ENCODE data around the gene ACOT7.
"Not testable (repeated sequence)": the region's sequence is repeated elsewhere in the genome, so short reads cannot be mapped to it uniquely, and the experiment has no call there.

The ACOT7 gene

DNA sequence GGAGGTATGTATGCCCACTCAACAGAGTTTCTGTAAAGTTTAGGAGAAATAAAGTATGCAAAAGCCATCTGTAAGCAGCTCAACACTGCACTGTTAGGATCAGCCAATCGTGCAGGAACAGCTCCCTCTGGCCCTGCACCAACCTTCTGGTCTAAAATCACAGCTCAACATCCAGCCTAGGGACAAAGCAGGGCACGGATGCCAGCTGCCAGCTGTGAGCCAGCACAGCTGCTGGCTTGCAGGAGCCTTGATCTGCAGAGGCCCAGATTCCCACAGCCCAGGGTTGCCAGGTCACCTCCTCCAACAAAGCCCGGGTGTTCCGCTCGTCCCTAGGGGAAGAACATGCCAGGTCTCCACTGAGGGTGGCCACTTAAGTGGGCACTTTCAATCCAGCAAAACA, 8.6 kb downstream of the ACOT7 start:
- H3K4me1 ChIP-seq (ENCODE audit: control insufficient read depth in 2 of 2, insufficient read depth in 2 of 2, low read length in 2 of 2), result peaks cover 0 to 7% of the 10 kb centered on the region in 2 donors
- H3K9ac ChIP-seq (ENCODE audit: low read depth in 1 of 2, low read length in 2 of 2), result no peak overlapping the region
- no peaks in the 10 kb centered on the region for H3K36me3 ChIP-seq (ENCODE audit: control insufficient read depth in 2 of 2, insufficient read depth in 2 of 2, low read length in 2 of 2)
- H3K9me3 ChIP-seq (ENCODE audit: control insufficient read depth in 2 of 2, low read length in 2 of 2), result no peaks in the 10 kb centered on the region
- H3K4me3 ChIP-seq (ENCODE audit: low read length in 2 of 2), result no peak overlapping the region
- H3K27ac ChIP-seq (ENCODE audit: low read depth in 2 of 2, low read length in 2 of 2), result peak overlapping the region in 1 of 2 donors; percentile 21
- H3K27me3 ChIP-seq (ENCODE audit: control insufficient read depth in 2 of 2, insufficient read depth in 2 of 2, low read length in 2 of 2), result no peaks in the 10 kb centered on the region

DNA sequence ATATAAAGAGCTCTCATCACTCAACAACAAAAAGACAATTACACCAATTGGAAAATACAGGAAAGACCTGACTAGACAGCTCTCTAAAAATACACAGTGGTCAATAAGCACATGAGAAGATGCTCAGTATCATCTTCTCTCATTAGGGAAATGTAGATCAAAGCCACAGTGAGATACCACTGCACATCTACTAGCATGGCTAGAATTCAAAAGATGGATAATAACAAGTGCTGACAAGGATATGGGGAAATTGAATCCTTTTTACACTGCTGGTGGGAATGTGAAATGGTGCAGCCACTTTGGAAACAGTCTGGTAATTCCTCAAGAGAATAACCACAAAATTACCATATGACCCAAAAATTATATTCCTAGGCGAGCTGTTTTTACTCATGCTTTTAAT, 9.4 kb downstream of the ACOT7 start:
- H3K36me3 ChIP-seq (ENCODE audit: control insufficient read depth in 2 of 2, insufficient read depth in 2 of 2, low read length in 2 of 2), result no peaks in the 10 kb centered on the region
- no peaks in the 10 kb centered on the region for H3K27me3 ChIP-seq (ENCODE audit: control insufficient read depth in 2 of 2, insufficient read depth in 2 of 2, low read length in 2 of 2)
- H3K27ac ChIP-seq (ENCODE audit: low read depth in 2 of 2, low read length in 2 of 2), result no peak overlapping the region
- peaks cover 0 to 7% of the 10 kb centered on the region in 2 donors for H3K4me1 ChIP-seq (ENCODE audit: control insufficient read depth in 2 of 2, insufficient read depth in 2 of 2, low read length in 2 of 2)
- no peak overlapping the region for H3K9ac ChIP-seq (ENCODE audit: low read depth in 1 of 2, low read length in 2 of 2)
- no peaks in the 10 kb centered on the region for H3K9me3 ChIP-seq (ENCODE audit: control insufficient read depth in 2 of 2, low read length in 2 of 2)
- no peak overlapping the region for H3K4me3 ChIP-seq (ENCODE audit: low read length in 2 of 2)

DNA sequence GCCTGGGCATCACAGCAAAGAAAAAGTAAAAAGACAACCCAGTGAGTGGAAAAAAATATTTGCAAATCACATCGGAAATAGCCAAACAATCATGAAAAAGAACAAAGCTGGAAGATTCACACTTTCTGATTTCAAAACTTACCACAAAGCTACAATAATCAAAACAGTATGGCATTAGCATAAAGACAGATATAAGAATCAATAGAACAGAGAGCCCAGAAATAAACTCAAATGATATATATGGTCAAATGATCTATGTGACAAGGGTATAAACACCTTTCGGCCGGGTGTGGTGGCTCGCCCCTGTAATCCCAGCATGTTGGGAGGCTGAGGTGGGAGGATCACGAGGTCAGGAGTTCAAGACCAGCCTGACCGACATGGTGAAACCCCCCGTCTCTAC, 13.5 kb downstream of the ACOT7 start:
- Histone ChIP-seq H3K27ac (ENCODE audit: low read depth in 2 of 2, low read length in 2 of 2) (no peak overlapping the region), H3K9ac (ENCODE audit: low read depth in 1 of 2, low read length in 2 of 2) (no peak overlapping the region), H3K36me3 (ENCODE audit: control insufficient read depth in 2 of 2, insufficient read depth in 2 of 2, low read length in 2 of 2) (no peaks in the 10 kb centered on the region), H3K4me3 (ENCODE audit: low read length in 2 of 2) (no peak overlapping the region), H3K9me3 (ENCODE audit: control insufficient read depth in 2 of 2, low read length in 2 of 2) (no peaks in the 10 kb centered on the region), H3K27me3 (ENCODE audit: control insufficient read depth in 2 of 2, insufficient read depth in 2 of 2, low read length in 2 of 2) (no peaks in the 10 kb centered on the region), H3K4me1 (ENCODE audit: control insufficient read depth in 2 of 2, insufficient read depth in 2 of 2, low read length in 2 of 2) (no peaks in the 10 kb centered on the region)

DNA sequence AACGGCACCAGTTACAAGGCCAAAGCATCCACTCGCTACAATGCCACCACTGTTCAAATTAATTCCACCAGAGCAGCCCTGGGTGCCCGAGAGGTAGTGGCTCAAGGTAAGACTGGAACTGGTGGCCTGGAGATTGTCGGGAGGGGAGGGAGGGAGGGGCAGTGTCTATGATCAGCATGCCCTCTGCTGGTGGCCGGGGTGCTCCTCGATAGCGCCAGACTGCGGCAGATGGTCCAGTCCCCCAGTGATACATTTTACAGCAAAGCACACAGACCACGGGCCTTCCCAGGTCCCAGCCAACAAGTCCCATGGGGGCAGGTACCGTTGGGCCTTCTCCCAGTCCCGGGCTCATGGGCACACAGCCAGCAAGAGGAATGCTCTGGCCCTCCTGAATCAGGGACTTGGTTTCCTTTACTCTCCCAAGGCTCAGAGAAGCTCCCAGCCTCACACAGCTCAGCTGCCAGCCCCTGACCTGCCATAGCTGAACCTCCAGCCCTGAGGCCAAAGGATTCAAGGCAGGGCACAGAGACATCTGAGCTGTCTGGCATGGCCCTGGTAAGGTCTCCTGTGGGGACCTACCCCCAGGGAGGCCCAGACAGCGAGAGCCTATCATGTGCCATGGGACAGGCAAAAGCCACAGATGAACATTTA, 15.3 kb downstream of the ACOT7 start:
- Histone ChIP-seq H3K4me3 (ENCODE audit: low read length in 2 of 2) (no peak overlapping the region), H3K9ac (ENCODE audit: low read depth in 1 of 2, low read length in 2 of 2) (no peak overlapping the region), H3K27ac (ENCODE audit: low read depth in 2 of 2, low read length in 2 of 2) (no peak overlapping the region), H3K4me1 (ENCODE audit: control insufficient read depth in 2 of 2, insufficient read depth in 2 of 2, low read length in 2 of 2) (peaks cover 2 to 6% of the 10 kb centered on the region in 2 donors), H3K27me3 (ENCODE audit: control insufficient read depth in 2 of 2, insufficient read depth in 2 of 2, low read length in 2 of 2) (no peaks in the 10 kb centered on the region), H3K36me3 (ENCODE audit: control insufficient read depth in 2 of 2, insufficient read depth in 2 of 2, low read length in 2 of 2) (no peaks in the 10 kb centered on the region), H3K9me3 (ENCODE audit: control insufficient read depth in 2 of 2, low read length in 2 of 2) (no peaks in the 10 kb centered on the region)

DNA sequence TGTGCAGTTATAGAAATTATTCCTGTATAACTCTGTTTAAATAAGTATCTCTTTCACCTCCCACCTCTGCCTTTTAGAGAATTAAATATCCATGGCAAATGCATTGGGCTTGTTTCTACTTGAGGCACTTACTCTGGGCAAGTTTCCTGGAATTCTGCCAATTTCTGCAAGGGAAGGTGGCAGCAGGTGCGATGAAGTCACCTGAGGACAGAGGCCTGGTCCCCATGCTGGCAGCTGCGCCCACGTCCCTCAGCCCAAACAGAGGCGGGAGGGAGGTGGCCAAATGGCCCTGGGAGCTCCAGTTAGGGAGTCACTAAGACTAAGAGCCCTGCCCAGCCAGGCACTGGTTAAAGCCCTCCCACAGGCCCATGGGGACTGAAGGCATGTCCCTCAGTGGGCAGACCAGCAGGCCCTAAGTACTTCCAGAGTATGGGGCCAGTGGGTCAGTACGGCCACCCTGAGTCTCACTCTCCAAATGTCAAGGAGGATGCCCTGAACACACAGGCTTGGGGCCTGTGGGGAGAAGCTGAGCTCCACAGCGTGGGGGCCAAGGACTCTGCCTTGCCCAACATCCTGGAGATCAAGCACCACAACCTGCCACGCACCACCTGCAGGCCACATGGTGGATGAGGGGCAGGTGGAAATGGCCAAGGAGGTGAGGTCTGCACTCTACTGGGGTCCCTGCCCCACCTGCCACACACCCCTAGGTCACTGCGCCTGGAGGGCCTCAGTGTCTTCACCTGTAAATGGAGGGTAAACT, 19.4 kb downstream of the ACOT7 start:
- no peak overlapping the region for H3K9ac ChIP-seq (ENCODE audit: low read depth in 1 of 2, low read length in 2 of 2)
- H3K27ac ChIP-seq (ENCODE audit: low read depth in 2 of 2, low read length in 2 of 2), result no peak overlapping the region
- no peaks in the 10 kb centered on the region for H3K9me3 ChIP-seq (ENCODE audit: control insufficient read depth in 2 of 2, low read length in 2 of 2)
- H3K4me3 ChIP-seq (ENCODE audit: low read length in 2 of 2), result no peak overlapping the region
- H3K36me3 ChIP-seq (ENCODE audit: control insufficient read depth in 2 of 2, insufficient read depth in 2 of 2, low read length in 2 of 2), result no peaks in the 10 kb centered on the region
- peaks cover 2 to 6% of the 10 kb centered on the region in 2 donors for H3K4me1 ChIP-seq (ENCODE audit: control insufficient read depth in 2 of 2, insufficient read depth in 2 of 2, low read length in 2 of 2)
- H3K27me3 ChIP-seq (ENCODE audit: control insufficient read depth in 2 of 2, insufficient read depth in 2 of 2, low read length in 2 of 2), result no peaks in the 10 kb centered on the region

DNA sequence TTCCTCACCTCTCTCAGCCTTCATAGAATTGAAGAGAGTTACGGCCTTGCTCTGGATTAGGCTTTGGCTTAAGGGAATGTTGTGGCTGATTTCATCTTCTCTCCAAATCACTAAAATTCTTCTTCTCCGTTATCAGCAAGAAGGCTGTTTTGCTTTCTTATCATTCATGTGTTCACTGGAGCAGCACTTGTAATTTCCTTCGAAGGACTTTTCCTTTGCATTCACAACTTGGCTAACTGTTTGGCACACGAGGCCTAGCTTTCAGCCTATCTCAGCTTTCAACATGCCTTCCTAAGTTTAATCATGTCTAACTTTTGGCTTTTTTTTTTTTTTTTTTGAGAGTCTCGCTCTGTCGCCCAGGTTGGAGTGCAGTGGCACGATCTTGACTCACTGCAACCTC, 21.3 kb downstream of the ACOT7 start:
- H3K27me3 ChIP-seq (ENCODE audit: control insufficient read depth in 2 of 2, insufficient read depth in 2 of 2, low read length in 2 of 2); H3K9me3 ChIP-seq (ENCODE audit: control insufficient read depth in 2 of 2, low read length in 2 of 2); H3K36me3 ChIP-seq (ENCODE audit: control insufficient read depth in 2 of 2, insufficient read depth in 2 of 2, low read length in 2 of 2); H3K9ac ChIP-seq (ENCODE audit: low read depth in 1 of 2, low read length in 2 of 2); H3K27ac ChIP-seq (ENCODE audit: low read depth in 2 of 2, low read length in 2 of 2); H3K4me1 ChIP-seq (ENCODE audit: control insufficient read depth in 2 of 2, insufficient read depth in 2 of 2, low read length in 2 of 2); H3K4me3 ChIP-seq (ENCODE audit: low read length in 2 of 2): not testable (repeated sequence)

DNA sequence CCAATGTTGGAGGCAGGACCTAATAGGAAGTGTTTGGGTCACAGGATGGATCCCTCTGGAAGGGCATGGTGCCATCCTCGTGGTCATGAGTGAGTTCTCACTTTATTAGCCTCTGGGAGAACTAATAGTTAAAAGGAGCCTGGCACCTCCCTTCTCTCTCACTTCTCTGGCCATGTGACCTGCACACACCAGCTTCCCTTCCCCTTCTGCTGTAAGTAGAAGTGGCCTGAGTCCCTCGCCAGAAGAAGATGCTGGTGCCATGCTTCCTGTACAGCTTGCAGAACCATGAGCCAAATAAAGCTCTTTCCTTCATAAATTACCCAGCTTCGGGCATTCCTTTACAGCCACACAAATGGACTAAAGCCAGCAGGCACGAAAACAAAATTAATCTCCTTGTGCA, 23.6 kb downstream of the ACOT7 start:
- Histone ChIP-seq H3K36me3 (ENCODE audit: control insufficient read depth in 2 of 2, insufficient read depth in 2 of 2, low read length in 2 of 2) (no peaks in the 10 kb centered on the region), H3K9me3 (ENCODE audit: control insufficient read depth in 2 of 2, low read length in 2 of 2) (no peaks in the 10 kb centered on the region), H3K9ac (ENCODE audit: low read depth in 1 of 2, low read length in 2 of 2) (no peak overlapping the region), H3K4me3 (ENCODE audit: low read length in 2 of 2) (no peak overlapping the region), H3K27me3 (ENCODE audit: control insufficient read depth in 2 of 2, insufficient read depth in 2 of 2, low read length in 2 of 2) (no peaks in the 10 kb centered on the region), H3K4me1 (ENCODE audit: control insufficient read depth in 2 of 2, insufficient read depth in 2 of 2, low read length in 2 of 2) (peaks cover 2 to 8% of the 10 kb centered on the region in 2 donors), H3K27ac (ENCODE audit: low read depth in 2 of 2, low read length in 2 of 2) (no peak overlapping the region)

DNA sequence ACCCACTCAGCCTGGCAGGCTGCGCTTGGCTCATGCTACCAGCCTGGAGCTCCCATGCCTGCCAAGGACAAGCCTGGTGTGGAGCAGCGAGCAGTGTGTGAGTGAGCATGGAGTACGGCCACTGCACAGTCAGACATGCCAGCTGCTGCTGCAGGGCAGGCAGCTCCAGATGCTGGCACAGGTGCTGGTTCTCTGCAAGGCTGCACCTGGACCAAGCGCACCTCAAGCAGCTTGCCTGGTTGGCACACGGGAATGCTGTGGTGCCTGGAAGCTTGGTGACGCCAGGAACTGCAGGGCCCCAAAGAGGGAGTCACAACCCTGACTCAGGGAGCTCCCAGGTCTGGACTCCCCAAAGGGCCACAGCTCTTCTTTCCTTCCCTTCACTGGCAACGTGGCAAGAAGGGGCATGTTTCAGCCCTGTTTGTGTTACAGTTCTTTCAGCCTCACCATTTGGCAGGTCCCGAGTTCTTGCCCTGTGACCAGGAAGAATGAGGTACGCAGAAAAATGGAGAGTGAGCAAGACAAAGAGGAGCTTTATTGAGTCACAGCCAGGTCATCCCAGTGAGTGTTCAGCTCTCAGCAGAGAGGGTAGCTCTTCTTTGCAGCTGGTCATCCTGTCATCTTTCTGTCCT, 26.1 kb downstream of the ACOT7 start:
- Histone ChIP-seq H3K9me3 (ENCODE audit: control insufficient read depth in 2 of 2, low read length in 2 of 2) (no peaks in the 10 kb centered on the region), H3K9ac (ENCODE audit: low read depth in 1 of 2, low read length in 2 of 2) (no peak overlapping the region), H3K27ac (ENCODE audit: low read depth in 2 of 2, low read length in 2 of 2) (no peak overlapping the region), H3K27me3 (ENCODE audit: control insufficient read depth in 2 of 2, insufficient read depth in 2 of 2, low read length in 2 of 2) (no peaks in the 10 kb centered on the region), H3K4me3 (ENCODE audit: low read length in 2 of 2) (no peak overlapping the region), H3K4me1 (ENCODE audit: control insufficient read depth in 2 of 2, insufficient read depth in 2 of 2, low read length in 2 of 2) (peaks cover under 1 to 3% of the 10 kb centered on the region in 2 donors), H3K36me3 (ENCODE audit: control insufficient read depth in 2 of 2, insufficient read depth in 2 of 2, low read length in 2 of 2) (no peaks in the 10 kb centered on the region)

DNA sequence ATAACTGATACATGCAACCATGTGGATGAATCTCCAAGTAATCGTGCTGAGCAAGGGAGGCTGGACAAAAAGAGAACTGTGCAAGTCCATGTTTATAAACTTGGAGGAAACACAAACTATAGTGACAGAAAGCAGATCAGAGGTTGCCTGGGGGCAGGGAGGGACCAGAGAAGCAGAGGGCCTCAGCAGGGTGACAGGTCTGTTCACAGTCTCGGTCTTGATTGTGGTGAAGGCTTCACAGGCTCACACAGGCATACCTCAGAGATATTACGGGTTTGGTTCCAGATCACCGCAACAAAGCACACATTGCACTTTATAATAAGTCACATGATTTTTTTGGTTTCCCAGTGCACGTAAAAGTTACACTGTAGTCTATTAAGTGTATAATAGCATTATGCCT, 28.5 kb downstream of the ACOT7 start:
- Histone ChIP-seq H3K27me3 (ENCODE audit: control insufficient read depth in 2 of 2, insufficient read depth in 2 of 2, low read length in 2 of 2) (no peaks in the 10 kb centered on the region), H3K27ac (ENCODE audit: low read depth in 2 of 2, low read length in 2 of 2) (no peak overlapping the region), H3K9me3 (ENCODE audit: control insufficient read depth in 2 of 2, low read length in 2 of 2) (no peaks in the 10 kb centered on the region), H3K36me3 (ENCODE audit: control insufficient read depth in 2 of 2, insufficient read depth in 2 of 2, low read length in 2 of 2) (no peaks in the 10 kb centered on the region), H3K4me3 (ENCODE audit: low read length in 2 of 2) (no peak overlapping the region), H3K9ac (ENCODE audit: low read depth in 1 of 2, low read length in 2 of 2) (no peak overlapping the region), H3K4me1 (ENCODE audit: control insufficient read depth in 2 of 2, insufficient read depth in 2 of 2, low read length in 2 of 2) (peaks cover 22 to 25% of the 10 kb centered on the region in 2 donors)

DNA sequence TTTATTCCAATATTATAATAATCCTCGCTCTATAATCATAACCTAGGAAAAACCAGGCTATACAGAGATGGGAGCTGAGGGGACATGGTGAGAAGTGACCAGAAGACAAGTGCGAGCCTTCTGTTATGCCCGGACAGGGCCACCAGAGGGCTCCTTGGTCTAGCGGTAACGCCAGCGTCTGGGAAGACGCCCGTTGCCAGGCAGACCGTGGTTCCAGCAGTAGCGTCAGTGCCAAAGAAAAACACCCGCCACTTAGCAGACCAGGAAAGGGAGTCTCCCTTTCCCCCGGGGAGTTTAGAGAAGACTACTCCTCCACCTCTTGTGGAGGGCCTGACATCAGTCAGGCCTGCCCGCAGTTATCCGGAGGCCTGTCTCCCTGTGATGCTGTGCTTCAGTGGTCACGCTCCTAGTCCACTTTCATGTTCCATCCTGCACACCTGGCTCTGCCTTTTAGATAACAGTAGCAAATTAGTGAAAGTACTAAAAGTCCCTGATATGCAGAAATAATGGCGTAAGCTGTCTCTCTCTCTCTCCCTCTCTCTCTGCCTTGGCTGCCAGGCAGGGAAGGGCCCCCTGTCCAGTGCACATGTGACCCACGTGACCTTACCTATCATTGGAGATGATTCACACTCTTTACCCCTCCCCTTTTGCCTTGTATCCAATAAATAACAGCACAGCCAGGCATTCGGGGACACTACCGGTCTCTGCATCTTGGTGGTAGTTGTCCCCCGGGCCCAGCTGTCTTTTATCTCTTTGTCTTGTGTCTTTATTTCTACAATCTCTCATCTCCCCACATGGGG, 30.3 kb downstream of the ACOT7 start:
- not testable (repeated sequence) for H3K36me3 ChIP-seq (ENCODE audit: control insufficient read depth in 2 of 2, insufficient read depth in 2 of 2, low read length in 2 of 2); H3K9me3 ChIP-seq (ENCODE audit: control insufficient read depth in 2 of 2, low read length in 2 of 2); H3K27ac ChIP-seq (ENCODE audit: low read depth in 2 of 2, low read length in 2 of 2); H3K4me3 ChIP-seq (ENCODE audit: low read length in 2 of 2); H3K27me3 ChIP-seq (ENCODE audit: control insufficient read depth in 2 of 2, insufficient read depth in 2 of 2, low read length in 2 of 2); H3K9ac ChIP-seq (ENCODE audit: low read depth in 1 of 2, low read length in 2 of 2)
- H3K4me1 ChIP-seq (ENCODE audit: control insufficient read depth in 2 of 2, insufficient read depth in 2 of 2, low read length in 2 of 2), result peaks cover 40 to 42% of the 10 kb centered on the region in 2 donors

Data from mucosa of rectum (tissue), 2 donors.